UCSD-AML1 (cell line): ENCODE data around the gene FNDC5.
A peak's percentile ranks its signal among the peaks of the same experiment; 100 is the strongest.

Experiments used
- DNase-seq: peaks from one replicate; lab custom pipeline; 2025; ENCODE audit not compliant: unreplicated experiment; lab: John Stamatoyannopoulos, UW

FNDC5 gene

GRCh38 chr1:32897082-32898049 lies 26.7 kb upstream of the FNDC5 start:
- no peak for DNase-seq

DNA sequence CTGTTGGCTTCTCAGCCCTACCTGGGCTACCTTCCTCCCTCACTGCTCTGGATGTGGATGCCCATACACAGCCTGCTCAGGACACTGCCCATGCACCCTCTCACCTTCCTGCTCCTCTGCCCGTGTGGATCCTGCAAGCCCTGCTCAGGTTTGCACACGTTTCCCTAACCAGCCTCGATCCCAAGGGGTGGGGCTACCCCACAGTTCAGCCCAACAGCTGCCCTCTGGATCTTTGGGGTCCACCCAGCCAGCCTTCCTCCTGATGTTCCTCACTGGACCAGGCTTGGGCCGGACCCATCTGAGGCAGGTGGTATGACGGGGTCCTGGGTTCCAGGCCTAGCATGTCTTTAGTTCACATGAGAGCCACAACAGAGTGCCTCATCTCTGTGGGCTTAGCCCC lies 25.7 kb upstream of the FNDC5 start:
- DNase-seq: no peak

GRCh38 chr1:32895325-32896215 lies 24.9 kb upstream of the FNDC5 start:
- DNase-seq: no peak

GRCh38 chr1:32894681-32895080 lies 24.0 kb upstream of the FNDC5 start:
- no peak for DNase-seq

- DNase-seq: no peak
These were observed 23.4 kb upstream of the FNDC5 start for GRCh38 chr1:32894019-32894600.

- no peak for DNase-seq
These were observed 22.7 kb upstream of the FNDC5 start for GRCh38 chr1:32893198-32894018.

GRCh38 chr1:32892368-32893197 lies 21.9 kb upstream of the FNDC5 start:
- DNase-seq: no peak

DNA sequence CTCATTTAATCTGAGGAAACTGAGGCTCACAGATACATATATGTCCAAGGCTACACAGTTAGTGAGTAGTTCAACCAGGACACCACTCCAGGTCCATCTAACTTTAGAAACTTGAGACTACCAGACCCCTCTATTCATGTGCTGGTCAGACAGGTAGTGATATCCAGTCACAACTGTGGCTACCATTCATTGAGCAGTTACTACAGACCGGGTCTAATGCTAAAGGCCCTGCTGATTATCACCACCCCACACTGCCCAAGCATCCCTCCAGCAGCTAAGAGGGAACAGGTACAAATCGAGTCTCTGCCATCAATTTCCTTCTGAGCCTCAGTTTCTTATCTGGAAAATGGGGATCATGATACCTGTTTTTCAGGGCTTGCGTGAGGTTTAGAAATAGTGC lies 20.9 kb upstream of the FNDC5 start:
- no peak for DNase-seq

GRCh38 chr1:32891241-32891570 lies 20.5 kb upstream of the FNDC5 start:
- DNase-seq: no peak

- DNase-seq: no peak
These were observed 20.0 kb upstream of the FNDC5 start for GRCh38 chr1:32890516-32891240.

GRCh38 chr1:32889731-32890278 lies 19.1 kb upstream of the FNDC5 start:
- DNase-seq: no peak

DNA sequence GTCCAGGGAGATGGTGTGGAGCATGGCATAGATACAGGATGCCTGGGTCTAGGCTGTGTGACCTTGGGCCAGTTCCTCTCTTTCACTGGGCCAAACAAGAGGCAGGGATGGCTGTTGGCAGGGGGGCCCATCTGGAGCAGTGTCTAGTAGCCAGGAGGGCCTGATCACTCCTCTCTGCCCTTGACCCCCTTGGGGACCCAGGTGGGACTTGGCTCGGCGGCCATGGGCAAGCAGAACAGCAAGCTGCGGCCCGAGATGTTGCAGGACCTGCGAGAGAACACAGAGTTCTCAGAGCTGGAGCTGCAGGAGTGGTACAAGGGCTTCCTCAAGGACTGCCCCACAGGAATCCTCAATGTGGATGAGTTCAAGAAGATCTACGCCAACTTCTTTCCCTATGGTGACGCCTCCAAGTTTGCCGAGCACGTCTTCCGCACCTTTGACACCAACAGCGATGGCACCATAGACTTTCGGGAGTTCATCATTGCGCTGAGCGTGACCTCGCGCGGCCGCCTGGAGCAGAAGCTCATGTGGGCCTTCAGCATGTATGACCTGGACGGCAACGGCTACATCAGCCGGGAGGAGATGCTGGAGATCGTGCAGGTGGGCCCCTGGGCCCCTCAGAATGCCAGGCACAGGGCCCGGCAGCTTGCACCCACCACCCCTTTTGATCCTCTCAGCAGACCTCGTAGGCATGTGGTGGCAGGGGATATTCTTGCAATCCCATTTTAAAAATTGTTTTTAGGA lies 18.1 kb upstream of the FNDC5 start:
- DNase-seq: no peak

DNA sequence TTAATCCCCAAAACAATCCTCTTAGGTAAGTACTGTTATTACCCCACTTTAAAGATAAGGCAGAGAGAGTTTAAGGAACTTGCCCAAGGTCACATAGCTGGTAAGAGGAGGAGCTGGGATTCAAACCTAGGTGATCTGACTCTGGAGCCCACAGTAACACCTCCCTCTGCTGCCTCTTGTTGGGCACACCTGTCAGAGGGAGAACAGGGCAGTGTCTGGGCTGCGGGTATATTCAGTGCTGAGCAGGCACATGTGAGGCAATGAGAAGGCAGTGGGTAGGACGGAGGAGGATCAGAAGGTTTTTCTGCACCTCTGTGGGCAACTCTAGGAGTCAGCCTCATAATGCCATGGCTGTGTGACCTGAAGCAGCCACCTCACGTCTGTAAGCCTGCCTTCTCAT lies 17.4 kb upstream of the FNDC5 start:
- no peak for DNase-seq

GRCh38 chr1:32887623-32888022 lies 16.9 kb upstream of the FNDC5 start:
- DNase-seq: no peak

- no peak for DNase-seq
These were observed 16.2 kb upstream of the FNDC5 start for GRCh38 chr1:32886828-32887414.

- peak; percentile 80 for DNase-seq
These were observed 15.5 kb upstream of the FNDC5 start, which contains the start of gene HPCA for GRCh38 chr1:32886004-32886827. Gene HPCA (plus strand): TSS chr1:32886491. CDS start chr1:32888899, 2,408 bp downstream.

DNA sequence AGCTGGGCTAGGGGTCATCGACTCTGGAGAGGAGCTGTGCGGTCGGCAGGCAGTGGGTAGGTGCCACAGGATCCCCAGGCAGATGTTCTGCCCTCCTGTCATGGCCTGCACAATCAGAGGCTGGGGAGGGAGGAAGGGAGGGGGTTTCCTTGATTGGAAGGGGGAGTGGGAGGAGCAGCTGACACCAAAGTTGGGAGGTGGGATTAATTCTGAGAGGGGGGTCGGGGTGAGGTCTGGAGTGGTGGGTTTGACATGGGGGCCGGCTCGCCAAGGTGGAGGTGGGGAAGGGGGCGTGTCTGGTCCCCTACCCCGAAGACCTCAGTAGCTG lies 14.9 kb upstream of the FNDC5 start:
- DNase-seq: no peak
